Thyroid gland (tissue), 4 donors: ENCODE results near the gene FFAR2.

Experiments
- CTCF ChIP-seq, 6 experiments: fragments of 200-600 bp in 3 of 6; fragments of 450-650 bp in 3 of 6; sonication (generic) in 3 of 6; IDR thresholded peaks; one replicate each; pipeline ENCODE4 v1.5.1; 2016 to 2019; ENCODE audit warnings: antibody characterized with exemption in 6 of 6, mild to moderate bottlenecking in 2 of 6, inconsistent platforms in 1 of 6, moderate library complexity in 1 of 6
- POLR2A ChIP-seq, 2 donors: fragments of 450-650 bp; IDR thresholded peaks; one replicate each; pipeline ENCODE4 v1.6.1; 2017; ENCODE audit warnings: antibody characterized with exemption in 2 of 2, mild to moderate bottlenecking in 2 of 2, moderate library complexity in 1 of 2

DNA sequence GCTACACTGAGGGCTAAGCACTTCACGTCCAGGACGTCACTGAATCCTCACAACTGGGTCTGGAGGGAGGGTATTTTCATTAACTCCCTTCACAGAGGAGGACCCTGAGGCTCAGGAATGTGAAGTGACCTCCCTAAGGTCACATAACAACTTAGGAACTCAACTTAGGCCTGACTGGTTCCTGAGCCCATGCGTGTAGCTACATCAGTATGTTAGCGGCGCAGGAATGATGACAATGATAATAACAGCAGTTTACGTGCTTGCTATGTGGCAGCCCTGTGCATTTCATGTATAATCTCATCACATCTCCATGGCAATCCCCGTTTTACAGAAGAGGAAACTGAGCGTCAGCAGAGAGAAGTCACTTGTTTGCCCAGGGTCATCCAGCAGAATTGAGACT lies 23.9 kb downstream of the FFAR2 start:
- TF ChIP-seq CTCF (IDR thresholded peaks at IDR 0.05), result no peak
- TF ChIP-seq POLR2A (IDR thresholded peaks at IDR 0.05), result no peak
